K562 (cell line): ENCODE results near the gene DLGAP1. TPM values are rescaled to one million over a fixed set of nuclear protein-coding genes. Genes with fewer than 3 reads are reported as not detected.
A peak's percentile ranks its signal among the peaks of the same experiment; 100 is the strongest.

Source experiments
- ATF4 ChIP-seq: fragments of 450-650 bp; formaldehyde crosslinking; IDR thresholded peaks from 2 replicates; pipeline ENCODE4 v1.4.0; 2022; ENCODE audit warnings: mild to moderate bottlenecking, moderate library complexity
- DMBX1 ChIP-seq: fragments of 250-450 bp; sonication (Bioruptor Pico); IDR thresholded peaks from 2 replicates; pipeline ENCODE4 v1.8.0; 2022; ENCODE audit warnings: inconsistent platforms, mild to moderate bottlenecking, moderate library complexity, borderline replicate concordance
- ELK1 ChIP-seq: sonication (generic); formaldehyde crosslinking; IDR thresholded peaks from 2 replicates; pipeline ENCODE4 v1.8.1; 2022; ENCODE audit warnings: missing genetic modification reagents
- HDAC3 ChIP-seq: fragments of 450-650 bp; IDR thresholded peaks from 2 replicates; pipeline ENCODE4 v1.6.1; 2018; ENCODE audit warnings: borderline replicate concordance, mild to moderate bottlenecking, moderate library complexity; ENCODE audit not compliant: partially characterized antibody
- MTA1 ChIP-seq: fragments of 450-650 bp; IDR thresholded peaks from 2 replicates; pipeline ENCODE4 v1.6.1; 2017; ENCODE audit warnings: borderline replicate concordance
- MYC ChIP-seq, 2 experiments: fragments of 250-450 bp in 1 of 2; sonication (Bioruptor Pico) in 1 of 2; IDR thresholded peaks; 2 replicates each; pipeline versions ENCODE4 v1.5.1 to v1.6.1; 2012 to 2021; ENCODE audit warnings: low read depth in 2 of 2, borderline replicate concordance in 1 of 2, improper control_type of control experiment in 1 of 2, low read length in 1 of 2, mild to moderate bottlenecking in 1 of 2, moderate library complexity in 1 of 2
- REST ChIP-seq, 2 experiments: fragments of 450-650 bp; formaldehyde crosslinking in 1 of 2; IDR thresholded peaks; 2 replicates each; pipeline versions ENCODE4 v1.4.0 to v1.6.1; 2014 to 2020; ENCODE audit warnings: mild to moderate bottlenecking in 2 of 2, borderline replicate concordance in 1 of 2, low read depth in 1 of 2
- RHOXF2B ChIP-seq: fragments of 250-450 bp; sonication (Bioruptor Pico); conservative IDR thresholded peaks from 2 replicates; pipeline ENCODE4 v1.5.1; 2021
- RNF219 ChIP-seq: fragments of 250-450 bp; sonication (Bioruptor Pico); IDR thresholded peaks from 2 replicates; pipeline ENCODE4 v1.5.0; 2022; ENCODE audit warnings: mild to moderate bottlenecking
- SRSF3 ChIP-seq: fragments of 200-400 bp; formaldehyde crosslinking; IDR thresholded peaks from 2 replicates; pipeline ENCODE4 v1.6.1; 2016; ENCODE audit warnings: mild to moderate bottlenecking, low read length, moderate library complexity; ENCODE audit not compliant: insufficient read depth
- TCF7 ChIP-seq: sonication (generic); IDR thresholded peaks from 2 replicates; pipeline ENCODE4 v1.6.1; 2016; ENCODE audit warnings: antibody characterized with exemption, borderline replicate concordance
- THRAP3 ChIP-seq: fragments of 450-650 bp; IDR thresholded peaks from 2 replicates; pipeline ENCODE4 v1.6.1; 2016; ENCODE audit warnings: mild to moderate bottlenecking, inconsistent platforms, borderline replicate concordance
- ZNF717 ChIP-seq: fragments of 250-450 bp; sonication (Bioruptor Pico); IDR thresholded peaks from 2 replicates; pipeline ENCODE4 v1.5.0; 2021
- polyA plus RNA-seq, 8 experiments: library from polyadenylated mRNA; depleted of rRNA in 4 of 8; stranded (reverse) in 5 of 8; unstranded in 3 of 8; fragments of >200 nt; fragmentation: Nextera tagmentation in 2 of 8; fragmentation: Illumina TruSeq in 1 of 8; extraction: Ambion mirVana in 2 of 8; extraction: Trizol in 1 of 8; gene quantifications; 2 replicates each; pipeline versions ENCODE4 v1.2.1 to v1.2.3, GENCODE V29; 2011 to 2014; ENCODE audit warnings: inconsistent platforms in 1 of 8, missing spikeins in 1 of 8
- total RNA-seq, 7 experiments: library from RNA; depleted of rRNA in 6 of 7; stranded (reverse); fragments of >200 nt in 6 of 7; fragmentation: Illumina TruSeq in 2 of 7; extraction: Trizol in 2 of 7; gene quantifications; 2 replicates each; pipeline versions ENCODE4 v1.2.1 to v1.2.3, GENCODE V29; 2011 to 2021; ENCODE audit warnings: low replicate concordance in 1 of 7

Gene DLGAP1
- total and polyA plus RNA-seq, 9 of the 15 experiments (the other 6 are each of a cell fraction or from before 2014, with no cell fraction given): 0.04 to 0.22 (median 0.08) TPM

GRCh38 chr18:3585656-3586509, 869.2 kb downstream of the DLGAP1 start (continued):
- TF ChIP-seq THRAP3 (0 out of 2 replicates have a peak, but pooled peaks have one; percentile 19), HDAC3 (no peak), DMBX1 (no peak; the same call in 1 of the 2 replicates), ATF4 (CRISPR knock-in tag) (peak; percentile 26; the same call in 1 of the 2 replicates), SRSF3 (no peak), RHOXF2B (CRISPR knock-in tag) (no peak), ZNF717 (CRISPR knock-in tag) (no peak), REST (IDR thresholded peaks at IDR 0.05; ENCODE audit: borderline replicate concordance) (peak; percentile 93), REST (CRISPR knock-in tag; IDR thresholded peaks at IDR 0.05; ENCODE audit: low read depth) (no peak), MTA1 (peak; percentile 13; the same call in 1 of the 2 replicates), ELK1 (CRISPR knock-in tag) (no peak), MYC (IDR thresholded peaks at IDR 0.05; ENCODE audit: low read depth, low read length) (peak; percentile 86), MYC (CRISPR knock-in tag; IDR thresholded peaks at IDR 0.05; ENCODE audit: borderline replicate concordance, low read depth) (no peak), RNF219 (no peak), TCF7 (no peak)
